NCI-H69 (cell line): ENCODE results near the gene SLC4A11.
A peak's percentile ranks its signal among the peaks of the same experiment; 100 is the strongest.

Source experiments
- DNase-seq: peaks from one replicate; lab custom pipeline; 2025; lab: John Stamatoyannopoulos, UW

SLC4A11 gene

DNA sequence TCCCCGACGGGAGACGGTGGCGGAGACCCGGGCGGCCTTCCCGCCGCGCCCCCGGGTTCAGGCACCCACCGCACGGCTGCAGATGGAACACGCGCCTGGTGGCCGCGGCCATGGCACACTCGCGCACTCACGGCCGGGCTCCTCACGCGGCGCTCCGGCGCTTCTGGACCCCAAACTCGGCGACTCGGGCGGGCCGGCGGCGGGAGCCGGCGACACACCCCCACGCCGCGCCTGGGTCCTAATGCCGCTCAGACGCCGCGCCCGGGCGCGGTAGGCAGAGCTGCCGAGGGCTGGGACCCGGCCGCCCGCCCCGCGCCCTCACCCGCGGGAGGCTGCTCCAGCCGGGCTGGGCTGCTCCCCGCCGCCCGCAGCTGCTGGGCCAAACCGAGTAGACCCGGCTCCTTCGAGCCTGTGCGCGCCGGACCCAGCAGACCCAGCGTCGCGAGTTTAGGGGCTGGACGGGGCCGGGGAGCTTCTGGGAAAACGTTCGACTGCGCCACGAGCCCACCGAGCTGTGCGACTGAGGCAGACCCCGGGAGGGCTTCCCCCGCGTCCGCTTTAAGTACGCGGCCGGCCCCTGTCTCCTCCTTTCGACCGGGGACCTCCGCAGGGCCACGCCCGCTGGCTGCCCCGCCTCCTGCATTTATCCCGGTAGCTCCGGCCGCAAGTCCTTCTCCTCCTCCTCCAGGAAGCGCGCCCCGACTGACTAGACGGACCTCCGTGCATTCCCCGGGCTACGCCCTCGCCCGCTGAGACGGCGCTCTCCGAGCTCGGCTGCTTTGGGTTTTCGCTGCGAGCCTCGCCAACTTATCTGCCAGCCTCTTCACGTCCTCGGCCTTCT is at the start of gene SLC4A11:
TSS of gene SLC4A11 (minus strand) at position 165 of the 841 bp plus-strand sequence. CDS start at position 112, 53 bp downstream.
- peak; percentile 80 for DNase-seq

DNA sequence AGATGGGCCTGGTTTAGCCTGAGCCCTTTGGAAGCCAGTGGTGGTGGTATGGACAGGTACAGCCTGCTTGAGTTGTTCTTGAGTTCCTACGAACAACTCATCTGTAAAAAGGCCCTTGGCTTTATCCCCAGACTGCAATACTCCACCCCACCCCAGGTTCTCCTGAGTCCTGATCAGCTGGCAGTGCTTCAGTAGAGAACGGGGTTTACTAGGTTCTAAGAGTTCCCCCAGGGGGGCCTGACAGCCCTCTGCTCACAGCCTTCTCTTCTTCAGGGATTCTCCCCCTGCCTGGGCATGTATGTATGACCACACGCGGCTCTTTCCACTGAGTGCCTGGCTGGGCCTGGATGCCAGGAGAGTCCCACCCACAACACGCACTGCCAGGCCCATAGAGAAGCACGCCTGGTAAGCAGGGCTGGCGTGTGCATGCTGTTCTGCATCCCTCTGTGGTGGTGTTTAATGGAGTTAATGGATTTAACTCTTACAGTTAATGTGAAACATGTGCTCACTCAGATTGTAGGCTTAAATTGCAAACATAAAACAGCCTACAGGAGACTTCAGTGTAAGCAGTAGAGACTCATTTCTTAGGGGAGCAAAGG is 44.3 kb upstream of the SLC4A11 start:
- no peak for DNase-seq

DNA sequence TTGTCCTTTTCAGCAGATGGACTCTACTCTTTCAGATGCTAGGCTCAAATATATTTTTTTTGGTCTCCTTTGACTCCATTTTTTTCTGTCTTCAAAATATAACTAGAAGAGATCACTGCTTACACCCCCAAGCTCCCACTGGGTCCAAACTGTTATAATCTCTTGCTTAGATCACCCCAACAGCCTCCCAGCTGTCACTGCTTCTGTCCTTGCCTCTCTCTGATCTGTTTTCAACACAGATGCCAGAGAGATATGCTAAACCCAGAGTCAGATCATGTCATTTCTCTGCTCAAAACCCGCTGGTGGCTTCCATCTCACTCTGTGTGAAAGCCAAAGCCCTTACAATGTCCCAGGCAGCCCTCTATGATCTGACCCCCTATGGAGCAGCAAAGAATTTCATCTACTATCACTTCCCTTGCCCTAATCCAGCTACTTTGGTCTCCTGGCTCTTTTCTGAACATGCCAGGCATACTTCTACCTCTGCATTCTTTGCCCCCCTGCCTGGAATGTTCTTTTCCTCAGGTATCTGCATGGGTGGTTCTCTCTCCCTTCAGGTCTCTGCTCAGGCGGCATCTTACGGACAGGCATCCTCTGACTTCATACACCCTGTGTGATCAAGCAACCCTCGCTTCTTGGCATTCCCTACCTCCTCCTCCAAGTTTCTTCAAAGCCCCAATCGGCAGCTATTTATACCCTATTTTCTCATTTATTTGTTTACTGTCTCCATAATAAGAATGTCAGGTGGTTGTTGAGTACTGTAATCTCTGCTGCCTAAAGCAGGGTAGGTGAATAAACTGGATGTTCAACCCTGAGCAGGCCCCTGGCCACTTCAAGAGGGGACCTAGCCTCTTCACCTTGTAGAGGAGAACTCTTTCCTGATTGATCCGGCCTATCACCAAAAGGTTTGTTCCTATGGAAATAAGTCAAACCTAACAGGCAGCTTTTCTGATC is 43.6 kb upstream of the SLC4A11 start:
- DNase-seq: no peak

DNA sequence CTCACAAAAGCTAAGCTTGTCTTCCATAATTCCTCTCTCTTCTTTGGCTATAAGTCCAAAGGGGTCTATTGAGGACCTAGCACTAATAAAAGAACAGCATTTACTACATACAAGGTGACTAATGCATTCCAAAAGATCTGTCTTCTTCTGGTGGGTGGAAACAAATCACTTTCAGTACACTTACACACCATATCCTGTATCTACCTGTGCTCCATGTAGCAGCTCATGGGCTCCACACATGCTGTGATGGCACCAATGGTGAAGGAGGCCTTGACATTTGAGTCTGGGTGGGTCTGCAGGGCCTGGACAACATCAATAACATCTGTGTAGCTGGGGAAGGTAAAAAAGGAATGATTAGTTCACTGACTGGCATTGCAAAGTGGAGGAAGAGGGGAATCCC is 42.4 kb upstream of the SLC4A11 start:
- DNase-seq: no peak

DNA sequence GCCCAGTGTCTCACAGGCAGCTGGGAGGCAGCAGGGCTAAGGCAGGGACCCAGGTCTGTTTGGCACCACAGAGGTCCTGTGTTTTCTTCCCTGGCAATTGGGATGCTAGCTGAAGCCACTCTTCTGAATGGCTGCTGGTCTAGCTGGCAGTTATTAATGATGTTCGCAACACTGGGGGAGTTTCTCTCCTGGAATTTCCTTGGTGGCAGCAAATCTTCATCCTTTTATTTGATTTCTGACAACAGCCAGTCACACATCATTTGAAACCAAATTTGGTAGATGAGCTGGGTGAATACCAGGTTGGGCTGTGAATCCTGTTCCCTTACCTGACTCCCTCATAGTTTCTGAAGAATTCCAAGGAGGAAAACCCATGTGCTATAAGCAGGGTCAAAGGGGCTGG is 40.8 kb upstream of the SLC4A11 start:
- no peak for DNase-seq

DNA sequence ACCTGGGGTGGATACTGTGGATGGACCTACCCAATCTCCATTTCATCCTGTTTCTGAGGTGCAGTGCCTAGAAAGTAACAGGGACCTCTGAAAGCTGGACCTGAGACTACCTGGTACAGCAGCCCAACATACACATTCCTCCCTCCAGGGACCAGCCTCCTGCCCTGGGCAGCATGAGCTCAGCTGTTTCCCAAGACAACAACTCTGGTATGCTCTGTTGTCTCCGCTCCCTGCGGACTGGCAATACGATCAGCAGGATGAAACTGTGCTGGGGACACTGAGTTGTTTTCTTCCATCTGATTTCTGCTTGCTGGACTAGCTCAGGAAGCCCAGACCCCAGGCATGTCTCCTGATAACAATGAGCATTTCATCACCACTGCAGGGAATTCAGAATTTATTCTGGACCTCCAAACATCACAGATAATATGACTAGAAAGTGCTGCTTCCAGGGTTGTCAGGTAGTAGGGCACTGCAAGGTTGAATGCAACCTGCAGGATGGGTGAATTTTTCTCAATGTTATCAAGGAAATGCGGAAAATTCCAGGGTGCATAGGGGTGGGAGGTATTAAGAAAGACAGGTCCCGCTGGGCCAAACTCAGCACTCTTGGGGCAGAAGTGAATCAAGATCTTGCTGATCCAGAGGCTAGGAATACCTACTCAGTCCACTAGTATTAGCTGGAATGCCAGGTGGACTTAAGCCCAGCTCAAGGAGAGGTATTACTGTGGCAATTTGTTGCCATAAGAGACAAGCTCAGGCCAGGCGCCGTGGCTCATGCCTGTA is 38.9 kb upstream of the SLC4A11 start:
- no peak for DNase-seq

DNA sequence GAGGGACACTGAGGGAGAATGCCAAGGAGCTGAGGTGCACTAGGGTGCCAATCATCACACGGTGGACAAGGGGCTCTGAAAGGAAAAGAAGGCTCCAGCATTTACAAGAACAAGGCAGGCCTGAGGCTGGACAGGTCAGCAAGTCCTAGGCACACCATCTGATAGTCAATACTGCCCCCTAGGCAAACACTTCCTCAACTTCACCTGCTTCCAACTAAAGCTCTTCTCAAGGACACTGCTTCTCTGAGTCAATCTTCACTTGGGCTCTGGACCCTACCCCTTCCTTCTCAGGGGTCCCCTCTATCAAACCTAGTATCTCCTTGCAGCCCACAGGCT is 37.7 kb upstream of the SLC4A11 start:
- DNase-seq: peak; percentile 69

DNA sequence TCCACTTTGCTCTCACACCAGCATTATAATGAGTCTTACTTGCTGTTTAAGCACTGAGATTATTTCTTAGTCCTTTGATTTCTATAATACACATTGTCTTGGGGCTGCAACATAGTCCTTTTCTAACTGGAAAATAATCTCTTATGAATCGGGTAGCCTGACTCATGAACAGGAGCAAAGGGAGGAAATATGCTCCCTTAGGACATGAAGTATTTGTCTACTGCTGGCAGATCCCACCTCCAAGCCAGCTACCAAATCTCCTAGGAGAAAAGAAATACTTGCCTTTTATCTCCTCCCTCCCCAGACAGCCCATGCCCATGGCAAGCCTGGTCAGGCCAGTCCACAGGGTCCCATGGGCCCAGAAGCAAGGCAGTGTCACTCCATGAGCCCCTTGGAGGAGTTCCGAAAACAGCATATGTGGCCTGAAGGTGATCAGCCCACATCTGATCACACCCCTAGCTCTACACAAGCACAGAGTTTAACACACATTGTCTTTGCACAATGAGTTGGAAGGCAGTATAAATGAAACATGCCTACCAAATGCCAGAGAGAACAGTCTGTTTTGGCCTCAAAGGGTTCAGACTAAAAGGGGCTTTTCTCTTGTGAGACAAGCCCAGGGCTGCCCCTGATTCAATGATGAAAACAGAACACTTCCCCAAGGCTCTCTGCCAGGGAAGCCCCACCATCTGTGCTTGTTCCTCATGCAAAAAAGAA is 37.1 kb upstream of the SLC4A11 start:
- DNase-seq: no peak

DNA sequence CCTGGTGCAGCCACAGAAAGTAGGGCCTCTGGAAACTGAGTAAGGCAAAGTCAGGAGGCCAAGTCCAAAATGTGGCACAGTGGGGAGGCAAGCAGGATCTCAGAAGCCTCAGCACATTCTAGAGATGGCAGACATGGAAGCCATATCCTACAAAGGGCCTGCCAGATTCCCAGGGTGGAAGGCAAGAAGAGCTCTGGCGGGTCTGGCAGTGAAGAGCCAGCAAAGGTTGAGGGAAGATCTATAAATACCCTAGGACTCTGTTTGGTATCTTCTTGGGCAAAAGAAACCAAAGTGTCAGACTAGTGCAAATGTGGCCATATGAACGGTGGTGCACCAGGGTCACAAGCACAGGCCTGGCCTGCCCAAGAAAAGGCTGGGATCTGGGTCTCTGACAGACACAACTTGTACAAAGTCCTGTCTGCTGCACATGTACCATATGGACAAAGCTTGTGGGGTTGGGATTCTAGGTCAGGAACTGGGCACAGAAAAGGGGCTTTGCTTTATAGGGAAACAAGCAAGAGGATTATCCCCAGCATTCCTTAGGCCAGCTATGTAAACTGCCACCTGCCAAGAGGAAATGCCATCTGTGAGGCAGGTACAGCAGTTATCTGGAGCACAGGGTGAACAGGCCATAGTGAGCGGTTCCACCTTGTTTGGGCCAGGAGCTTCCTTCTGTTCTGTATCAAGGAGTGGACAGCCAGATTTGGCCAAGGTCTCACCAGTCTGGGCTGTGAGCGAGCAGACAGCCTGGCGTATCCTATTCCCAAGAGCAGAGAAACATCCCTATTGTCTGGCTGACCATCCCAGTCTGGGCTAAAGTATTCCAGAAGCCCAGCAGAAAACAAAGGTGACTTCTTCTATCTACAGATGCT is 36.3 kb upstream of the SLC4A11 start:
- DNase-seq: no peak

DNA sequence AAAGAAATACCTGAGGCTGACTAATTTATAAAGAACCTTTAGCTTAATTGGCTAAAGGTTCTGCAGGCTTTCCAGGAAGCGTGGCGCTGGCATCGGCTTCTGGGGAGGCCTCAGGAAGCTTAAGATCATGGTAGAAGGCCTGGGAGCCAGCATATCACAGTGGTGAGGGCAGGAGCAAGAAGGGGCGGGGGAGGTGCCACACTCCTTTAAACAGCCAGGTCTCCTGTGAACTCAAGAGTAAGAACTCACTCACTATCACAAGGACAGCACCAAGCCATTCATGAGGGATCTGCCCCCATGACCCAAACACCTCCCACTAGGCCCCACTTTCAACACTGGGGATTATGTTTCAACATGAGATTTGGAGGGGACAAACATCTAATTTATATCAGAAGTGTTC is 34.4 kb upstream of the SLC4A11 start:
- DNase-seq: no peak

DNA sequence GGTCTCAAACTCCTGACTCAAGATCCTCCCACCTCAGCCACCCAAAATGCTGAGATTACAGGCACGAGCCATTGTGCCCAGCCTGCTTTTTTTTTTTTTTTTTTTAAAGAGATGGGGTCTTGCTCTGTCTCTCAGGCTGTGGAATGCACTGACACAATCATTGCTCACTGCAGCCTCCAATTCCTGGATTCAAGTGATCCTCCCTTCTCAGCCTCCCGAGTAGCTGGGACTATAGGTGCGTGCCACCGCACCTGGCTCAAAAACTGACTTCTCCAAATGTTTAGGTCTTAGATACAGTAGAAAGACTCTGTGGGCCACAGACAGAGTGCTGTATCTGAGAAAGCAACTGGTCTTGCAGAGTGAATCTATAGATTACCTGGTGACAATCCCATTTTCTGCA is 31.1 kb upstream of the SLC4A11 start:
- DNase-seq: no peak

DNA sequence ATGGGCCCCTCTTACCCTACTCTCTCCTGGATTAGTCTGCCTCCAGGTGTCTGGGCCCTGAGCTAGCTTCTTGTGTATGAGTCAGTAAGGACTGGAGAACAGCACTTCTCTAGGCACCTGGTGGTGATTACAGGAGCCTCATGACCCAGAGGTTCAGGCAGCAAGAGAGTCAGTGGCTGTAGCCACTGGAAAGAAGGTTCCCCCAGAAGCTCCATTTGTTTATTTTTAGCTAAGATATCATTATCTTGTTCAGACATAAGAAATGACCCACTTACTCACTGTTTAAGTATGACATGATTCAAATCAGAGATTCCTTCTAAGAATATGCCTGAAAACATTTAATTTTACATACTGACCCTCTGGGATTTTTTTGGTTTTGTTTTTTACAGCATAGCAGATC is 23.6 kb upstream of the SLC4A11 start:
- DNase-seq: no peak

DNA sequence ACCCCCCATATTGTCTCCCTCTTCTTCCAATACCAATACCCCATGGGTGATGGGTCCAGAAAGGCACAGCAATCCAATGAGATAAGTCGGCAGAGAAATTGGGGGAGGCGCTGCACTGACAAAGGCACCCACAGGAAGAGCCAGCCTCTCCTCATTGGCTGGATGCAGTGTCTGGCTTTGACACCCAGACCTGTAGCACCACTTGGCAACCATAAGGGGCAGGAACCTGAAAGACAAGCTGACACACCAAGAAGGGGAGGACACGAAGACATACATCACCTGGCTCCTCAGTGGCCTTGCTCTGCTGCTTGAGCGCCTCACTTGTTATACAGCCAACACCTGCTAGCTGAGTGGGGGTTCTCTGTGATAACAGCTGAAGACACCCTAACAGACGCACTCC is 19.4 kb upstream of the SLC4A11 start:
- no peak for DNase-seq

DNA sequence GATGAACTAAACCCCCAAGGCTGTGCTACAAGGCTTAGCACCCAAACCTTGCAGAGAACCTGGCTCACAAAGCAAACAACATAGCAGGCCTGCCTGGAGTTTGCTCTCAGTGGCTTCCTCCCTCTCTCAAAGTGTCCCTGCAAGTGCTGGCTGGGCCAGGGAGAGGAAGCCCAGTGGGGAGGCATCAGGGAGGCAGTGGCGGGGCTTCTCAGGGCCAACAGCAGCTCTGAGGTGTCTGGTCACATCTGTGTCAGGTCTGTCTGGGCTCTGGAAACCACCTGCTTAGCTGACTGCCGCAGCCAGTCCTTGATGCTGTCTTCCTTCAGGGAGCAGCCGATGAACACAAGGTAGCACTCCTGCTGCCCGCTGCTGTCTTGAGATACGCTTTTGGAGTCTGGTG is 16.7 kb upstream of the SLC4A11 start:
- no peak for DNase-seq

DNA sequence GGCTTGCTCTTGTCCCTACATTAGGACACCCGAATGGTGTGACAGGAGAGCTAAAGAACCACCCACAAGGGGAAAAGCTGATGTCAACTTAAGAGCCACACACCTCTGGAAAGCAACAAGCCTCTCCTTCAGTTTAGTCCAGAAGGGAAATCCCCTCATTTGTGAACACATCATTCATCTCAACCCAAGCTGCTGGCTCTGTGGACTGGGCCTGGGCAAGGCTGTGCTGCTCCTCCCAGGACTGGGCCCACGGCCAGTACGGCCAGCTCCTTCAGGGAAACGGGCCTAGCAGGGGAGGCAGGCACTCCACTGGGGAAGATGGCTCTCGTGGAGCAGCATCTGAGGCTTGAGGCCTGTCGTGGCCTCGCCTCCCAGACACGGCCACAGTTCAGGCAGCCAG is 12.8 kb upstream of the SLC4A11 start:
- DNase-seq: no peak

DNA sequence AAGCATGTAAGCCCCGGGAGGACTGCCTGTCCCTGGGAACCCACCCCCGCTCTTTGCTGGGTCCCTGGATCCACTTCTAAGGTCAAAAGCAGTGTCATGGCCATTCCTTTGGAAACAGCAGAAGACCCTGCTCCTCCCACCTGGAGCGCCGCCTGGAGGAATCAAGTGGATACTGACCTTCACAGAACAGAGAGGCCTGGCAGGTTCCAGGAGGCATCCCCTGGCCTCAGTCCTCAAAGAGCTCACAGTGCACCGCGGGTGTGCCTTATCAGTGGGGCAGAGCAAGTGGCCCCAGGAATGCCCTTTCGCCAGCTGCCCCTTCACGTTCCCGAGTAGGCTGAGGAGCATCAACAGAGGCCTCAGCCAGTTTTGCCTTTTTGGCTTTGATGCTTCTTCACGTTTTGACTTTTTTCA is 11.1 kb upstream of the SLC4A11 start:
- peak; percentile 53 for DNase-seq

DNA sequence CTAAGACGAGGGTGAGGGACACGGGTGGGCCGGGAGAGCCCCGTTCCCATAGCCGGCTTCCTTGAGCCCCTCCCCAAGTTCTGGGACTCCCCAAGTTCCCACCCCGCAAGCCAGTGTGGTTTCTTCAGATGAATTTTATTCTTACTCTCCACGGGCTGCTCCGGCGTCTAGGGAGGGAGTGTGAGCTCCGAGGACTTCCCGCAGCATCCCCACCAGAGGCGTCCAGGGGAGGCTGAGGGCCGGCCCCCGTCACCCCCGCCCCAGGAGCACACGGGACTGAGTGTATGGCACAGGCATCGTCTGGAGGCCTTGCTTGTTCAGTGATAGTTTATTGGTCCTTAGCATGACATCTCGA is 10.0 kb upstream of the SLC4A11 start:
- DNase-seq: no peak

DNA sequence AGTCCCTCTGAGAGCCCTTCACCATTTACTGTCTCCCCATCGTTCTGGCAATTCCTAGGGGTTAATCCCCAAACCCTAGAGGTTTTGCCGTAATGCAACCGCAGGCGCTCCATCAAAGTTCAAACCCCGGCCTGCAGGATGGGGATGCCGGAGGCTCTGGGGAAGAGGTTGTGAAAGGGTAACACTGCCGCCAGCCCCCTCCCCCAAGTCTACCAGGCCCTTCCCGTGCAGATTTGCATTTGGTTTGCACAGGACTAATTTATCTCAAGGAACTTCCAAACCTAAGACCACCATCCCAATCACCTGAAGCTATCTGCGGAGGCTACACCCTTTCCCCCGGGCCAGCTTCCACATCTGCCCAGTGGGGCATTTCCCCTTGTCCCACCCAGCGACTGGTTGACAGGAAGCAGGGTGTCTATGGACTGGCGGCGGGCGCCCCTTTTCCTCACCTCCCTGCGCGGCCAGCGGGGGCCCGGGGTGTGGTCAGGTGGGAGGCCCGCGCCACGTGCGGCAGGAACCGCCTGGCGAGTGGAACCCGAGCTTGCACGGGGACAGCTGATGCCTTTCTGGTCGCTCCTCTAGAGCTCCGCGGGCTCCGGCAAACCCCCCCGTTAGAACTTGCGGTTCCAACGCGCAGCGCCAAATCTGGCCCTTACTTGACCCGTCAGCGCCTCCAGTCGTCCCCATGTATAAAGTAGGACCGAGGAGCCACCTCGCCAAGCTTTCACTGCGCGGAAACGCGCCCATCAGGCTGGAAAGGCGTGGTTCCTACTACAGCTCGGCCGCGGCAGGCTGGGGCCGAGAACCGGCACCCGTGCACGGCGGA is 9.4 kb upstream of the SLC4A11 start:
- DNase-seq: peak; percentile 70

DNA sequence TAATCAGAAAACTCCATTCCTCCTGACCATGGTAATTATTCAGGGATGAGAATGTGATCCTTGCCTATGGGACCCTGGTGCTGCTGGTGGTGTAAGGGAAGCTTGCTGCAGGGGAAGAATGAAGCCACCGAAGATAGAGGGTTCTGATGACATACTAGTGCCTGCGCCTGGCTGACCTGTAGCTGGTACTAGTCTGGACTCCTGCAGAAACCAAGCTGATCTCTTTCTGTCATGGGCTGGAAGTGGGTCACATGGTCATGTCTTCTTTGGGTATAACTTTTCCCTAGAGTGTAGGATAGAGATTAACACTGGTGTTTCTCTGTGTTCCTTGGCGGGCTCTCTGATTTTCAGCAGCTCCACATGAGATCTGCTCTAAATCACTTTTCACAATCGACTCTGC is 8.6 kb upstream of the SLC4A11 start:
- no peak for DNase-seq
